NCI-H1930 (cell line): ENCODE measurements around the gene MYCBP2.
"Not testable (repeated sequence)": the region's sequence is repeated elsewhere in the genome, so short reads cannot be mapped to it uniquely, and the experiment has no call there.

ENCODE experiments used
- DNase-seq, 2 experiments: peaks; one replicate each; lab custom pipeline; 2025; lab: John Stamatoyannopoulos, UW

MYCBP2 gene

DNA sequence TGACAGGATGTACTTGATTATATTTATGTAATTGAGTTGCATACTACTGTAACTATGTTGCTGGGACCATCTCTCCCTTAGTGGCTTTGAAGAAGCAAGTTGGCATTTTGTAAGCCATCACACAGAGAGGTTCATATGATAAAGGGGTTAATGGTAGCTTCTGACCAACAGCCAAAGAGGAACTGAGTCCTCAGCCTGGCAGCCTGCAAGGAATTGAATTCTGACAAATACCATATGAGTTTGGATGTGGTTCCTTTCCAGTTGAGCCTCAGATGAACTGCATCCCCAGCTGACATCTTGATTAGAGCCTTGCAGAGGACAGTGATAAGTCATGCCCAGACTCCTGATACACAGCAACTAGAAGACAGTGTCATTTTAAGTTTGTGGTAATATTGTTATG is 8.6 kb upstream of the MYCBP2 start:
- DNase-seq = no peak

- no peak for DNase-seq
These were observed 6.7 kb upstream of the MYCBP2 start for GRCh38 chr13:77333594-77333993.

DNA sequence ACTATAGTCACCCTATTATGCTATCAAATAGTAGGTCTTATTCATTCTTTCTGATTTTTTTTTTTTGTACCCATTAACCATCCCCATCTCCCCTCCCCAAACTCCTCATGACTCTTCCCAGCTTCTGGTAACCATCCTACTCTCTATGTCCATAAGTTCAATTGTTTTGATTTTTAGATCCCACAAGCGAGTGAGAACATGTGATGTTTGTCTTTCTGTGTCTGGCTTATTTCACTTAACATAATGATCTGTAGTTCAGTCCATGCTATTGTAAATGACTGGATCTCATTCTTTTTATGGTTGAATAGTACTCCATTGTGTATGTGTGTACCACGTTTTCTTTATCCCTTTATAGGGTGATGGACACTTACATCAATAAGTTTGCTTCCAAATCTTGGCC is 4.5 kb upstream of the MYCBP2 start:
- DNase-seq = no peak

- DNase-seq = no peak
These were observed 3.2 kb upstream of the MYCBP2 start for GRCh38 chr13:77329911-77330584.

DNA sequence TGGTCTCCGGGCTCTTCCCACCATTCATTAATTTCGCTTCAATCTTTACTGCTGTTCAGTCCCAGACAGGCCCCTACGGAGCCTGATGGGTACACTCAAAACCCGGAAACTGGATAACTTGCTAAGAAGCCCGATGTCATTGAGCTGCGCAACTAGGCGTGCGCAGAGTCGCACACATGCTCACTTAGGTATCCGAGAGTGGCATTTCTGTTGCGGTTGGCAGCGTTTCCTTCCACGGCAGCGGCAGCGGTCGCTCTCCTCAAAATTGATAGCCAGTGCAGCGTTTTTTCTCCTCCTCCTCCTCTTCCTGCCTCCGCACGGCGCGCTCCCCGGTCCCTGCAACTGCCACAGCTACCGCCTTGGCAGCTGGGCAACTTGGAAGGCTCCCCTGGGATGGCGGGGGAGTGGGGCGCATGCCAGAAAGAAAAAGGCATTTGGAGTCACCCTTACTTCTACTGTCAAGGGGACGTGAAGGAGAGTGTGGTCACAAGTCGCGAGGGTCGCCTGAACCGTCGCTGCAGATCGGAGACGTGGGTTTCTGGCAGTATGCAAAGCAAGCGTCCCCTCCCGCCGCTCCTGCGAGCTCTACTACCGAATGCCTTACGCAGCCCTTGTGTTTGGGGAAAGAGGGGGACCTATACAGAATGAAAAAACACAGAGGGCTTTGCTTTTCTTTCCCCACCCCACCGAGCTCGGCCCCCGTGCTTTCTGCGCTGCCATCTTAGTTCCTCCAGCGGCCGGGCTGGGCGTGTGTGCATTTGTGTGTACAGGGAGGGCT is 2.4 kb upstream of the MYCBP2 start:
- DNase-seq = peak; percentile 88 to 92

- DNase-seq = no peak
These were observed 1.9 kb upstream of the MYCBP2 start for GRCh38 chr13:77328819-77329132.

GRCh38 chr13:77325371-77325980 is 1.4 kb downstream of the MYCBP2 start:
- no peak for DNase-seq

DNA sequence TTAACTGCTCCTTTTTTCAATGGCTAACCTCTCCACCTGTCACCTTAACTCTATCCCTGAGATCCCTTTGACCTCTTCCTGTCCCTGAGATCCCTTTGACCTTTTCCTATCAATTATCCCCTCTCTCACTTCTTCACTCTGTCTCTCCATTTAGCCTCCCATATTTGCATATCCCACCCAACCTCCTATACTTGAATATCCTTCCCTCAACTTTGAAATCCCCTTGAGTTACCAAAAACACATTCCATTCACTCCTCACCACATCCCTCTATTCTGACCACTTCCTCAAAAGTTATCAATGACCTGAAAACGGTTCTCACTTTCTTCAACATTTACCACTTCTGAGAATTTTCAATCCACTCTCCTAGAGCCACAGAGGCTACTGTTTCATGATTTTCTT is 3.0 kb downstream of the MYCBP2 start:
- DNase-seq = no peak

DNA sequence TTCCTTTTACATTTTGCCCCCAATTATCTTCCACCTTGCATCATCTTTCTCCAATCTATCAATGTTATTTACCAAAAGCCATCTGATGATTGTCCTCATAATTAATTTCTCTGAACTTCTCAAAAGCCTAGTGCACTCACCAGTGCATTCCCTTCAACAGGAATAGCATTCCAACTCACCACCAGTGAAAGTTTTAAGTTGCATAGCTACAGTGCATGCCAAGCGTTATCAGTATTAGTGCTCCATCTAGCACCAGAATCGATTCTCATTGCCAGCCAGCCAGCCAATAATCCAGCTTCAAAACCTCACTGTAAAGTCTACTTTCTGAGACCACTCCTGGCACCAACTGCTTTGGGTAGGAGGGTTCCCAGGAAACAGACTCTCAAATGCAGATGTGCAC is 7.4 kb downstream of the MYCBP2 start:
- no peak for DNase-seq

GRCh38 chr13:77318741-77319140 is 8.2 kb downstream of the MYCBP2 start:
- DNase-seq = no peak

- no peak for DNase-seq
These were observed 10.5 kb downstream of the MYCBP2 start for GRCh38 chr13:77316430-77316829.

- not testable (repeated sequence) for DNase-seq
These were observed 11.4 kb downstream of the MYCBP2 start for GRCh38 chr13:77315509-77315908.

DNA sequence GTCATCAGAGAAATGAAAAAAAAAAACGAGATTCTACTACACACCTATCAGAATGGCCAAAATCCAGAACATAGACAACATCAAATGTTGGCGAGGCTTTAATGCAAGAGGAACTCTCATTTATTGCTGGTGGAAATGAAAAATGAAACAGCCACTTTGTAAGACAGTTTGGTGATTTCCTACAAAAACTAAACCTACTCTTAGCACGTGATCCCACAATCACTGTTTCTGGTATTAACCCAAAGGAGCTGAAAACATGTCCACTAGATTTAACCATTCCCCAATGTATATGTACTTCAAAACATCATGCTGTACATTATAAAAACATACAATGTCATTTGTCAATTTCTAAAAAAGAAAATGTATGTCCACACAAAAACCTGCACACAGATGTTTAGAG is 13.0 kb downstream of the MYCBP2 start:
- DNase-seq = no peak

DNA sequence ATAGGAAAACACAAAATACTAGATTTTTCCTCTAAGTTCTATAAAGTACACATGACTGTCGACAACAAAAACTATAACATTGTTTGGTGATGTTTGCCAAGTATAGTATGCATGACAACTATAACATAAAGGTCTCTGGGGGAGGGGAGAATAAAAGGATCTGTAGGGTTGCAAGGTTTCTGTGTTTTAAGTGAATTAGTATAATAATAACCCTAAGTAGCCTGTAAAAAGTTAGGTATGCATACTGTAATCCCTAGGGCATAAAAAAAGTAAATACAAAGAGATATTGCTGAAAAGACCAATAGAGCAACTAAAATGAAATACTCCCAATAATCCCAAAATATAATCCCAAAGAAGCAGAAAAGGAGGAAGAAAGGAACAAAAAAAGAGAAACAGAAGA is 14.6 kb downstream of the MYCBP2 start:
- DNase-seq = no peak

GRCh38 chr13:77310579-77311279 is 16.2 kb downstream of the MYCBP2 start:
- DNase-seq = no peak

GRCh38 chr13:77310161-77310560 is 16.7 kb downstream of the MYCBP2 start:
- DNase-seq = no peak

DNA sequence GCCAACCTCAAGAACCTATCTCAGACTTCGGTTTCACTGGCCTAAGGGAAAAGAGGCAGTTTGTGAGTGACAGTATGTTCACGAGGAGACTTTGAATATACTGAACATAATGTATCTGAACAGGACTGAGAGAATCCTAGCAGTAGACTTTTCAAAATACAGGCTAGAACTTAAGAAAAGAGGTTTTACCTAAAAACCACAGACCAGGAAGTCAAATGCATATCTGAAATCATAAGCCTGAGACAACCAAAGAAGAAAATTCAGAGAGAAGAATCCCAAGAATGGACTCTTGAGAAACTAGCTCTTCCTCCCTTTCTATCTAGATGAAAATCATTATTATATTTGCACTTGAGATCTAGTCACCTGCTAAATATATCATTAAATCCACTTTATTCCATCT is 17.6 kb downstream of the MYCBP2 start:
- DNase-seq = no peak

DNA sequence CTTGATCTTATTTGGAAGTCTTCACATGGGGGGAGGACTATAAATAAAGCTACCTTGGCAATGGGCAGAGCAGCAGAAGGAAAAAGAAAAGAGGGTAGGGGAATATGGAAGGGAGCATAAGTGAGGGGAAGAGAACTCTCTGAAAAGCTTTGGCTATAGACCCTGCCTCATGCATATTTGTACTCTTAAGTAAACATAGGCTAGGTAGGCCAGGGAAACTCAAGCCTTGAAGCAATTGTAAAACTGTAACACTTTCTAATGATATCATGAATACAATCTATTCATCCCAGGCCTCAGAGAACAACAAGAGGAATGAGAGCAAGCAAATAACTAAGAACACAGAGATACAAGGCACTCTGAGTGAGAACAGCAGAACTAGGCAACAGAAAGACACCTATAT is 20.4 kb downstream of the MYCBP2 start:
- DNase-seq = no peak

- DNase-seq = no peak
These were observed 21.6 kb downstream of the MYCBP2 start for GRCh38 chr13:77305266-77305665.

- no peak for DNase-seq
These were observed 26.5 kb downstream of the MYCBP2 start for GRCh38 chr13:77300176-77301037.

GRCh38 chr13:77299587-77299986 is 27.3 kb downstream of the MYCBP2 start:
- DNase-seq = no peak

- no peak for DNase-seq
These were observed 28.5 kb downstream of the MYCBP2 start for GRCh38 chr13:77298426-77298825.
